H9 (cell line): ENCODE results near the gene BNIP5. TPM values are rescaled to one million over a fixed set of nuclear protein-coding genes. Genes with fewer than 3 reads are reported as not detected.

ENCODE experiments used
- DNase-seq: peaks from one replicate; pipeline ENCODE4 v3.0.0-alpha.2; 2017
- H2AFZ ChIP-seq: one replicate; pipeline ENCODE4 v1.6.1; 2013; ENCODE audit warnings: mild to moderate bottlenecking, low read length, control low read depth, moderate library complexity
- H2AK5ac ChIP-seq: 2 replicates; pipeline ENCODE4 v1.6.1; 2013; ENCODE audit warnings: low read length, control low read depth, mixed read lengths; ENCODE audit not compliant: insufficient read length
- H2BK120ac ChIP-seq: one replicate; pipeline ENCODE4 v1.6.1; 2013; ENCODE audit warnings: low read depth, mild to moderate bottlenecking, low read length, control low read depth, inconsistent platforms; ENCODE audit not compliant: poor library complexity, severe bottlenecking
- H2BK12ac ChIP-seq: 2 replicates; pipeline ENCODE4 v1.6.1; 2013; ENCODE audit warnings: low read length, control low read depth, mixed read lengths, low read depth; ENCODE audit not compliant: insufficient read length
- H2BK15ac ChIP-seq: 2 replicates; pipeline ENCODE4 v1.6.1; 2013; ENCODE audit warnings: low read depth, low read length, control low read depth
- H2BK20ac ChIP-seq: one replicate; pipeline ENCODE4 v1.6.1; 2013; ENCODE audit warnings: low read depth, mild to moderate bottlenecking, low read length, control low read depth, inconsistent platforms; ENCODE audit not compliant: poor library complexity, severe bottlenecking
- H2BK5ac ChIP-seq: 2 replicates; pipeline ENCODE4 v1.6.1; 2013; ENCODE audit warnings: low read length, control low read depth, mixed read lengths; ENCODE audit not compliant: insufficient read length
- H3K14ac ChIP-seq: 2 replicates; pipeline ENCODE4 v1.6.1; 2013; ENCODE audit warnings: low read length, control low read depth; ENCODE audit not compliant: insufficient read depth
- H3K18ac ChIP-seq: 2 replicates; pipeline ENCODE4 v1.6.1; 2013; ENCODE audit warnings: low read depth, mild to moderate bottlenecking, mixed read lengths, low read length, control low read depth; ENCODE audit not compliant: insufficient read length
- H3K23ac ChIP-seq: 2 replicates; pipeline ENCODE4 v1.6.1; 2013; ENCODE audit warnings: low read length, control low read depth, mixed read lengths, low read depth; ENCODE audit not compliant: insufficient read length
- H3K23me2 ChIP-seq: 2 replicates; pipeline ENCODE4 v1.6.1; 2013; ENCODE audit warnings: low read depth, mild to moderate bottlenecking, mixed read lengths, low read length, control low read depth; ENCODE audit not compliant: insufficient read length, poor library complexity, severe bottlenecking
- H3K27ac ChIP-seq: 2 replicates; pipeline ENCODE4 v1.5.1; 2013; ENCODE audit warnings: low read length, control low read depth, mixed read lengths, low read depth; ENCODE audit not compliant: insufficient read length
- H3K27me3 ChIP-seq: 2 replicates; pipeline ENCODE4 v1.6.1; 2013; ENCODE audit warnings: low read length, control low read depth, inconsistent platforms; ENCODE audit not compliant: insufficient read depth
- H3K4ac ChIP-seq: 2 replicates; pipeline ENCODE4 v1.6.1; 2013; ENCODE audit warnings: low read depth, mild to moderate bottlenecking, control low read depth, inconsistent platforms, low read length, moderate library complexity
- H3K4me1 ChIP-seq: 2 replicates; pipeline ENCODE4 v1.6.1; 2013; ENCODE audit warnings: low read length, control low read depth, inconsistent platforms; ENCODE audit not compliant: insufficient read depth
- H3K4me2 ChIP-seq: 2 replicates; pipeline ENCODE4 v1.6.1; 2013; ENCODE audit warnings: low read length, control low read depth, mixed read lengths; ENCODE audit not compliant: insufficient read length, insufficient read depth
- H3K56ac ChIP-seq: 2 replicates; pipeline ENCODE4 v1.6.1; 2013; ENCODE audit warnings: low read depth, mild to moderate bottlenecking, mixed read lengths, low read length, control low read depth; ENCODE audit not compliant: insufficient read length
- H3K79me1 ChIP-seq: 2 replicates; pipeline ENCODE4 v1.6.1; 2013; ENCODE audit warnings: low read depth, mild to moderate bottlenecking, moderate library complexity, low read length, control low read depth, inconsistent platforms; ENCODE audit not compliant: insufficient read depth, poor library complexity, severe bottlenecking
- H3K79me2 ChIP-seq: 2 replicates; pipeline ENCODE4 v1.6.1; 2013; ENCODE audit warnings: low read length, control low read depth, inconsistent platforms; ENCODE audit not compliant: insufficient read depth
- H3K9ac ChIP-seq: 2 replicates; pipeline ENCODE4 v1.6.1; 2013; ENCODE audit warnings: low read length, control low read depth, mixed read lengths; ENCODE audit not compliant: insufficient read length; ENCODE audit errors: extremely low read depth
- H3K9me3 ChIP-seq: one replicate; pipeline ENCODE4 v1.6.1; 2013; ENCODE audit warnings: low read depth, low read length, inconsistent platforms; ENCODE audit not compliant: control insufficient read depth
- H3T11ph ChIP-seq: one replicate; pipeline ENCODE4 v1.6.1; 2013; ENCODE audit warnings: mild to moderate bottlenecking, low read length, control low read depth, inconsistent platforms
- H4K20me1 ChIP-seq: one replicate; pipeline ENCODE4 v1.6.1; 2013; ENCODE audit not compliant: control insufficient read depth, insufficient read length, insufficient read depth
- H4K5ac ChIP-seq: 2 replicates; pipeline ENCODE4 v1.6.1; 2013; ENCODE audit warnings: low read depth, mild to moderate bottlenecking, mixed read lengths, low read length, control low read depth; ENCODE audit not compliant: insufficient read length
- H4K8ac ChIP-seq: replicated peaks from 2 replicates; pipeline ENCODE4 v1.6.1; 2013; ENCODE audit warnings: low read length, control low read depth, mixed read lengths, low read depth; ENCODE audit not compliant: insufficient read length
- H4K91ac ChIP-seq: 2 replicates; pipeline ENCODE4 v1.6.1; 2013; ENCODE audit warnings: low read depth, mild to moderate bottlenecking, moderate library complexity, mixed read lengths, low read length, control low read depth; ENCODE audit not compliant: insufficient read length
- H3K27ac Mint-ChIP-seq, 3 experiments: 2 replicates in 2 of 3; 3 replicates in 1 of 3; pipeline ENCODE4 v1.8.0; 2020 to 2021; ENCODE audit warnings: mixed read lengths in 3 of 3, mild to moderate bottlenecking in 1 of 3, moderate library complexity in 1 of 3
- H3K27me3 Mint-ChIP-seq: 2 replicates; pipeline ENCODE4 v1.8.0; 2021; ENCODE audit warnings: low read depth, mild to moderate bottlenecking, moderate library complexity, mixed read lengths
- H3K36me3 Mint-ChIP-seq, 3 experiments: 2 replicates in 2 of 3; 3 replicates in 1 of 3; pipeline ENCODE4 v1.8.0; 2020 to 2021; ENCODE audit warnings: low read depth in 3 of 3, mixed read lengths in 3 of 3; ENCODE audit not compliant: insufficient read depth in 1 of 3
- H3K4me1 Mint-ChIP-seq, 2 experiments: 2 replicates each; pipeline ENCODE4 v1.8.0; 2020; ENCODE audit warnings: mixed read lengths in 2 of 2
- H3K4me3 Mint-ChIP-seq, 2 experiments: 2 replicates in 1 of 2; 3 replicates in 1 of 2; pipeline ENCODE4 v1.8.0; 2020 to 2021; ENCODE audit warnings: mild to moderate bottlenecking in 2 of 2, mixed read lengths in 2 of 2, moderate library complexity in 1 of 2
- H3K9me3 Mint-ChIP-seq, 2 experiments: 2 replicates in 1 of 2; 3 replicates in 1 of 2; pipeline ENCODE4 v1.8.0; 2020; ENCODE audit warnings: mild to moderate bottlenecking in 2 of 2, mixed read lengths in 2 of 2, moderate library complexity in 1 of 2
- CTCF ChIP-seq: fragments of 200-600 bp; sonication (generic); conservative IDR thresholded peaks from 3 replicates; pipeline ENCODE4 v1.8.0; 2021; ENCODE audit warnings: antibody characterized with exemption, mild to moderate bottlenecking
- WGBS: extraction: QIAGEN DNeasy Blood & Tissue Kit; methylation state at CpG from one replicate; pipeline ENCODE4 v1.1.7; 2013; ENCODE audit warnings: missing lambda C conversion rate, low lambda C conversion rate, mixed read lengths; ENCODE audit not compliant: insufficient read length; ENCODE audit errors: extremely low coverage; 5-methylcytosine and 5-hydroxymethylcytosine counted together
- total RNA-seq: library from RNA; stranded (reverse); gene quantifications from 2 replicates; pipeline ENCODE4 v1.2.1, GENCODE V29; 2021

BNIP5 gene
- total RNA-seq, 1 experiment from 2014 or later = not detected

DNA sequence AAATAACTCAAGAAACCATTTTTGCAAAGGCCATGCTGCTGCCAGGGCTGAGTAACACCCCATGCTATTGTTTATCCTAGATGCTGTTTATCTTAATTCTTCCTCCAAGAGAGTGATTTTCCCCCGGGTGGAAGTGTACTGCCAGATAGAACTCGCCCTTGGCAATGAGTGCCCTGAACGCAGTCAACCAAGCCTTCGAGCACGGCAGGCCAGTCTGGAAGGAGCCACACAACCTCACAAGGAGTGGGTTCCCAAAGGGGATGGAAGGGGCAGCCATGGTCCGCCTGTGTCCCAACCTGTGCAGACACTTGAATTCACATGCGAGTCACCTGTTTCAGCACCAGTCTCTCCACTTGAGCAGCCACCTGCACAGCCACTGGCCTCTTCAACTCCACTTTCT is 34.9 kb downstream of the BNIP5 start:
- H3K36me3 Mint-ChIP-seq = no peaks in the 10 kb centered on the region
- H3K27ac Mint-ChIP-seq = no peak overlapping the region
- Histone ChIP-seq H3K27me3 (no peaks in the 10 kb centered on the region), H3K18ac (no peak overlapping the region), H2BK15ac (peak overlapping the region; percentile 75; the same call in 1 of the 2 replicates), H3K4me1 (no peaks in the 10 kb centered on the region), H2BK120ac (no peak overlapping the region), H2AFZ (no peak overlapping the region), H3K79me1 (no peaks in the 10 kb centered on the region), H3K9ac (no peak overlapping the region), H3K79me2 (no peaks in the 10 kb centered on the region), H3K4me2 (no peak overlapping the region), H4K20me1 (no peaks in the 10 kb centered on the region), H3T11ph (no peak overlapping the region), H3K27ac (no peak overlapping the region), H4K91ac (no peak overlapping the region), H4K5ac (no peak overlapping the region), H3K56ac (no peak overlapping the region), H3K14ac (no peak overlapping the region; the same call in 1 of the 2 replicates), H4K8ac (no peak overlapping the region), H2AK5ac (no peak overlapping the region), H3K9me3 (no peaks in the 10 kb centered on the region), H2BK20ac (no peak overlapping the region), H3K23ac (no peak overlapping the region), H2BK5ac (no peak overlapping the region), H3K4ac (no peak overlapping the region), H2BK12ac (no peak overlapping the region), H3K23me2 (peaks cover 4% of the 10 kb centered on the region)
- no peaks in the 10 kb centered on the region for H3K9me3 Mint-ChIP-seq
- peaks cover 15 to 17% of the 10 kb centered on the region in 2 experiments for H3K4me1 Mint-ChIP-seq
- peaks cover 3% of the 10 kb centered on the region for H3K27me3 Mint-ChIP-seq
- H3K4me3 Mint-ChIP-seq = no peak overlapping the region
- WGBS = no CpG with 5 or more reads among the region's 7 CpGs
- DNase-seq = no peak
- TF ChIP-seq CTCF = no peak
